ENCODE results near the gene SCART1. TPM values are rescaled to one million over a fixed set of nuclear protein-coding genes. Genes with fewer than 3 reads are reported as not detected.
"Not testable (repeated sequence)": the region's sequence is repeated elsewhere in the genome, so short reads cannot be mapped to it uniquely, and the experiment has no call there.

Gene SCART1
- total and polyA plus RNA-seq, 12 donors = 0.15 to 1.5 (median 0.58) TPM

GRCh38 chr10:133467286-133467911 lies 13.7 kb downstream of the SCART1 start:
- no peak for TF ChIP-seq CTCF (IDR thresholded peaks at IDR 0.05)
- Histone ChIP-seq H3K4me1 (no peaks in the 10 kb centered on the region), H3K27ac (no peak overlapping the region), H3K9me3 (peaks cover 0 to 14% (median 0%) of the 10 kb centered on the region in 11 donors), H3K36me3 (no peaks in the 10 kb centered on the region), H3K27me3 (peaks cover 0 to 14% (median 0%) of the 10 kb centered on the region in 7 donors), H3K4me3 (no peak overlapping the region)
- DNase-seq (no peak), ATAC-seq (no peak)
- intact Hi-C loops (cut with DNase I) = no loop called here
- 91 to 92% methylated on average over 17 of the region's 17 CpGs for WGBS, 2 donors

DNA sequence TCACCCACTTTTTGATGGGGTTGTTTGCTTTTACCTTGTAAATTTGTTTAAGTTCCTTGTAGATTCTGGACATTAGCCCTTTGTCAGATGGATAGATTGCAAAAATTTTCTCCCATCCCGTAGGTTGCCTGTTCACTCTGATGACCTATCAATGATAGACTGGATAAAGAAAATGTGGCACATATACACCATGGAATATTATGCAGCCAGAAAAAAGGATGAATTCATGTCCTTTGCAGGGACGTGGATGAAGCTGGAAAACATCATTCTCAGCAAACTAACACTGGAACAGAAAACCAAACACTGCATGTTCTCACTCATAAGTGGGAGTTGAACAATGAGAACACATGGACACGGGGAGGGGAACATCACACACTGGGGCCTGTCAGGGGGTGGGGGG lies 15.5 kb downstream of the SCART1 start:
- H3K36me3 ChIP-seq; H3K4me1 ChIP-seq; H3K4me3 ChIP-seq; H3K27ac ChIP-seq; intact Hi-C loops (cut with DNase I); DNase-seq; ATAC-seq: not testable (repeated sequence)
- 71 to 76% methylated on average over 3 of the region's 3 CpGs for WGBS, 2 donors
- Histone ChIP-seq H3K9me3 (peaks cover 0 to 14% (median 0%) of the 10 kb centered on the region in 11 donors), H3K27me3 (peaks cover 0 to 14% (median 0%) of the 10 kb centered on the region in 7 donors)

DNA sequence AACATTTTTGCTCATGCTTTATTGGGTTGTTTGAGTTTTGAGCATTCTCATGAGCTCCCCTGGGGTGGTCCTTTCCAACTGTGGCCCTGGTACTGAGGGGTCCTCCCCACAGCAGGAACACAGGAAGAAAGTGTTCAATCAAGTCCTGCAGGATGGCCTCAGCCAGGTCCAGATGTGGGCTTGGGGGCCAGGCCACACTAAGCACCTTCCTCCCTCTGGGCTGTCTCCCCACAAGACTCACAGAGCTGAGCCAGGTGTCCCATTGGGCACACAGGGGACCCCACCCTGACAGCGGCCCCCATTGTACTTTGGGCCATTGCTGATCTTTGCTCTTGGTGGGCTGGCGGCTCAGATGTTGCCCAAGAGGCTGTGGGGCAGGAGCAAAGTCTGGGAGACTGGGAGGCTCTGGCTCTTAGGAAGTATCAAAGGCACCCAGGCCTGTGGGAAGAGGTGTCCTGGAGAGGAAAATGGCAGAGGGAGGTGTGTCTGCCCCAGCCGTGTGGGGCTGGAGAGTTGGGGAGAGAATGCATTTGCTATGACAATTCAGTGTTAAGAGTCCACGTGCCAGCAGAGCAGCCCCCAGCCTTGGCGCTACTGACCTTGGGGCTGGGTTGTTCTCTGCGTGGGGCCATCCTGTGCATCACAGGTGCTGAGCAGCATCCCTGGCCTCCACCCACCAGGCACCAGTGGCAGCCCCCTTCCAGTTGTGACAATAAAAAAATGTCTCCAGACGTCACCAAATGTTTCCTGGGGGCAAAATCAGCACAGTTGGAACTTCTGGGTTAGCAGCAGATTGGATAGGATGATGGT lies 17.8 kb downstream of the SCART1 start:
- H3K9me3 ChIP-seq = peaks cover 0 to 14% (median 0%) of the 10 kb centered on the region in 11 donors
- intact Hi-C loops (cut with DNase I) = no loop called here
- H3K27ac ChIP-seq = no peak overlapping the region
- no peaks in the 10 kb centered on the region for H3K36me3 ChIP-seq
- H3K4me3 ChIP-seq = no peak overlapping the region
- no peaks in the 10 kb centered on the region for H3K4me1 ChIP-seq
- WGBS, 2 donors = 72 to 76% methylated on average over 7 of the region's 7 CpGs
- DNase-seq = no peak
- H3K27me3 ChIP-seq = no peaks in the 10 kb centered on the region
- TF ChIP-seq CTCF (IDR thresholded peaks at IDR 0.05) = no peak
- ATAC-seq = no peak

DNA sequence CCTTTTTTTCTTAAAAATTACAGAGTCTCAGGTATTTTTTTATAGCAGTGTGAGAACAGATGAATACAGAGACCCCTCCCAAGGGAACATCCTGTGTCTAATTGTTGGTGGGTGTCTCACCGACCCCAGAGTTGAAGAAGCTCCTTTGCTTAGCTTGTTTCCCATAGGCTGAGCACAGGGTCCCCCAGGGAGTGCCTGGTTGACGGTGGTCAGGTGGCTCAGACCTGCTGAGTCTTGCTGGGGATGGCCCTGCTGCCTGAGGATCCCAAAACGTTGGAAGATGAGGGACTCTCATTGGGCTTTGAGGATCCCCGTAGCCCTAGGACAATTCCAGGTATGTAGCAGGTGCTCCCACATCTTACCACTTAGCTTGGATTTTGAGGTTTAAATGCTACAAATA lies 19.5 kb downstream of the SCART1 start:
- Histone ChIP-seq H3K27me3 (no peaks in the 10 kb centered on the region), H3K36me3 (no peaks in the 10 kb centered on the region), H3K27ac (no peak overlapping the region), H3K4me3 (no peak overlapping the region), H3K9me3 (peaks cover 0 to 14% (median 0%) of the 10 kb centered on the region in 11 donors), H3K4me1 (no peaks in the 10 kb centered on the region)
- TF ChIP-seq CTCF (IDR thresholded peaks at IDR 0.05) = no peak
- 56 to 65% methylated on average over 4 of the region's 4 CpGs for WGBS, 2 donors
- DNase-seq (no peak), ATAC-seq (no peak)
- intact Hi-C loops (cut with DNase I) = no loop called here

DNA sequence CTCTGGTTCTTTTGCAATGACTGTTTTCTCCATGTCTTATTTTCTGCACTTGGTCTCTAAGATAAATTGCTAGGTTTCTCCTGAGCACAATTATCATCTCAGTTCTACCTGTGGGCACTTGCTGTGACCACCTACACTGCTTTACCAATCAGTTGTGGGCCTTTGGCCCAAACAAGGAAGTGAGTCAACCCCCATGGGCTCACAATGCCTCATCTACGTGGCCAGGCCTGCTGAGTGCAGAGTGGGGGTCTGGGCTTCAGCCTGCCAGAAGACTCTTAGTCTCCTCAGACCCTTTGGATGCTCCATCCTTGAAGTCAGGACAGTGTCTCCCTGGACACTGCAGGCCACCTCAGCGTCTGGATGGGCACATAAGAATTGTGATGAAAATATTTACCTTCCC lies 20.3 kb downstream of the SCART1 start:
- peaks cover 0 to 14% (median 0%) of the 10 kb centered on the region in 11 donors for H3K9me3 ChIP-seq
- H3K4me3 ChIP-seq = no peak overlapping the region
- H3K36me3 ChIP-seq = no peaks in the 10 kb centered on the region
- no peaks in the 10 kb centered on the region for H3K4me1 ChIP-seq
- ATAC-seq (no peak), DNase-seq (no peak)
- 63 to 83% methylated on average over 2 of the region's 2 CpGs for WGBS, 2 donors
- no peak for TF ChIP-seq CTCF (IDR thresholded peaks at IDR 0.05)
- no peaks in the 10 kb centered on the region for H3K27me3 ChIP-seq
- intact Hi-C loops (cut with DNase I) = no loop called here
- H3K27ac ChIP-seq = no peak overlapping the region
